BJ (cell line): ENCODE data around the gene MAGEA12. TPM values are rescaled to one million over a fixed set of nuclear protein-coding genes. Genes with fewer than 3 reads are reported as not detected.
"Not testable (repeated sequence)": the region's sequence is repeated elsewhere in the genome, so short reads cannot be mapped to it uniquely, and the experiment has no call there.

ENCODE experiments used
- CTCF ChIA-PET: fragments of 350-600 bp; formaldehyde crosslinking; extraction: SDS; loops from one replicate; lab custom pipeline; 2021; ENCODE audit warnings: antibody characterized with exemption, inconsistent platforms; lab: Yijun Ruan, JAX
- POLR2A ChIA-PET: fragments of 300-600 bp; sonication (Branson Sonifier 250); formaldehyde crosslinking; extraction: SDS; loops from one replicate; lab custom pipeline; 2021; ENCODE audit warnings: antibody characterized with exemption; lab: Charles Lee
- DNase-seq: peaks from one replicate; pipeline ENCODE4 v3.0.0-alpha.2; 2011; ENCODE audit warnings: low read depth
- H3K27me3 ChIP-seq: 2 replicates; pipeline ENCODE4 v1.6.0; 2011; ENCODE audit warnings: low read length; ENCODE audit not compliant: control insufficient read depth, insufficient read depth
- H3K36me3 ChIP-seq: 2 replicates; pipeline ENCODE4 v1.5.1; 2011; ENCODE audit warnings: low read length; ENCODE audit not compliant: control insufficient read depth, insufficient read depth
- H3K4me3 ChIP-seq: 2 replicates; pipeline ENCODE4 v1.5.1; 2011; ENCODE audit warnings: low read depth, mild to moderate bottlenecking, control low read depth, low read length
- polyA plus RNA-seq: library from polyadenylated mRNA; depleted of rRNA; stranded (reverse); fragments of >200 nt; gene quantifications from 2 replicates; pipeline ENCODE4 v1.2.3, GENCODE V29; 2011; rRNA removed

The MAGEA12 gene
- polyA plus RNA-seq, 1 experiment, result not detected

GRCh38 chrX:152758918-152759317 lies 25.4 kb downstream of the MAGEA12 start, which contains the start of gene CSAG3:
TSS of gene CSAG3 (plus strand) at chrX:152759218.
- H3K27me3 ChIP-seq, H3K4me3 ChIP-seq, H3K36me3 ChIP-seq, CTCF ChIA-PET, DNase-seq, POLR2A ChIA-PET: not testable (repeated sequence)

- DNase-seq, H3K27me3 ChIP-seq, H3K4me3 ChIP-seq, CTCF ChIA-PET, H3K36me3 ChIP-seq, POLR2A ChIA-PET: not testable (repeated sequence)
Observed at GRCh38 chrX:152759544-152759943, 26.0 kb downstream of the MAGEA12 start.

GRCh38 chrX:152761582-152761981 lies 28.0 kb downstream of the MAGEA12 start:
- H3K4me3 ChIP-seq, POLR2A ChIA-PET, H3K36me3 ChIP-seq, DNase-seq, H3K27me3 ChIP-seq, CTCF ChIA-PET: not testable (repeated sequence)

GRCh38 chrX:152766562-152766961 lies 33.0 kb downstream of the MAGEA12 start:
- H3K36me3 ChIP-seq, POLR2A ChIA-PET, CTCF ChIA-PET, H3K4me3 ChIP-seq, H3K27me3 ChIP-seq, DNase-seq: not testable (repeated sequence)

- H3K27me3 ChIP-seq, CTCF ChIA-PET, H3K36me3 ChIP-seq, POLR2A ChIA-PET, H3K4me3 ChIP-seq, DNase-seq: not testable (repeated sequence)
Observed at GRCh38 chrX:152769549-152770289, 36.2 kb downstream of the MAGEA12 start, which contains the start of gene MAGEA6. TSS of gene MAGEA6 (minus strand) at chrX:152769689. CDS start at chrX:152767650, 2,039 bp downstream.

- CTCF ChIA-PET, H3K36me3 ChIP-seq, H3K4me3 ChIP-seq, POLR2A ChIA-PET, DNase-seq, H3K27me3 ChIP-seq: not testable (repeated sequence)
Observed at GRCh38 chrX:152787062-152787461, 53.5 kb downstream of the MAGEA12 start.

Other genes starting within 250 kb of the MAGEA12 start
- not detected in 2 replicates for gene GABRQ, start 95.9 kb upstream of the MAGEA12 start, polyA plus RNA-seq
- 0.06 TPM in 1 of 2 replicates, not detected in the other for gene MAGEA3, start 35.0 kb upstream of the MAGEA12 start, polyA plus RNA-seq
- gene CSAG2, start 24.5 kb upstream of the MAGEA12 start, polyA plus RNA-seq, result not detected in 2 replicates
- not detected in 2 replicates for gene MAGEA2B, start 19.1 kb upstream of the MAGEA12 start, polyA plus RNA-seq
- gene CSAG1, start within 50 bp of the MAGEA12 start, polyA plus RNA-seq, result not detected in 2 replicates
- not detected in 2 replicates for gene MAGEA2, start 20.1 kb downstream of the MAGEA12 start, polyA plus RNA-seq
- not detected in 2 replicates for gene CSAG3, start 25.5 kb downstream of the MAGEA12 start, polyA plus RNA-seq
- not detected in 2 replicates for gene MAGEA6, start 35.9 kb downstream of the MAGEA12 start, polyA plus RNA-seq
- gene CETN2, start 97.0 kb downstream of the MAGEA12 start, polyA plus RNA-seq, result 19.1 and 44.5 TPM in 2 replicates
- 10.3 and 13.7 TPM in 2 replicates for gene NSDHL, start 97.3 kb downstream of the MAGEA12 start, polyA plus RNA-seq
- gene ZNF185, start 164.3 kb downstream of the MAGEA12 start, polyA plus RNA-seq, result 7.6 and 8.3 TPM in 2 replicates